Activated CD4-positive, alpha-beta T cell treated with anti-CD3 and anti-CD28 coated beads for 36 hours (primary cell): Measurements from ENCODE around the gene CLDN7. TPM values are rescaled to one million over a fixed set of nuclear protein-coding genes. Genes with fewer than 3 reads are reported as not detected.

Experiments
- ATAC-seq: fragments of 200-7000 bp; cut with Tn5 transposase; one replicate; pipeline ENCODE4 v1.10.0; 2021; ENCODE audit warnings: mild to moderate bottlenecking, moderate library complexity
- CTCF ChIA-PET: fragments of 350-600 bp; sonication (Branson Sonifier 250); formaldehyde crosslinking; loops from one replicate; lab custom pipeline; 2021; ENCODE audit warnings: antibody characterized with exemption; lab: Charles Lee
- POLR2A ChIA-PET: fragments of 350-600 bp; sonication (Branson Sonifier 250); formaldehyde crosslinking; loops from one replicate; lab custom pipeline; 2021; ENCODE audit warnings: antibody characterized with exemption, inconsistent platforms; lab: Charles Lee
- DNase-seq: peaks from one replicate; pipeline ENCODE4 v3.0.0-alpha.2; 2020
- H3K27ac Mint-ChIP-seq: one replicate; pipeline ENCODE4 v1.8.0; 2021; ENCODE audit warnings: mixed read lengths
- H3K27me3 Mint-ChIP-seq: one replicate; pipeline ENCODE4 v1.8.0; 2021; ENCODE audit warnings: mixed read lengths
- H3K36me3 Mint-ChIP-seq: one replicate; pipeline ENCODE4 v1.8.0; 2021; ENCODE audit warnings: low read depth, mixed read lengths
- H3K4me1 Mint-ChIP-seq: one replicate; pipeline ENCODE4 v1.8.0; 2021; ENCODE audit warnings: mixed read lengths
- H3K4me3 Mint-ChIP-seq: one replicate; pipeline ENCODE4 v1.8.0; 2021; ENCODE audit warnings: mild to moderate bottlenecking, moderate library complexity, mixed read lengths
- H3K9me3 Mint-ChIP-seq: one replicate; pipeline ENCODE4 v1.8.0; 2021; ENCODE audit warnings: low read depth, mixed read lengths
- intact Hi-C, 2 experiments: fragments of 100-400 bp; cut with DNase I in 1 of 2; cut with micrococcal nuclease in 1 of 2; formaldehyde crosslinking; loops; one replicate each; pipeline versions ENCODE4 v1.14.2 to v1.15.1; 2022 to 2024; cut with DNase I, micrococcal nuclease
- total RNA-seq, 2 experiments: library from RNA; stranded (reverse); gene quantifications; one replicate each; pipeline ENCODE4 v1.2.3, GENCODE V29; 2021

CLDN7 gene
- total RNA-seq, 2 experiments from 2014 or later = 0.53 to 0.72 TPM

DNA sequence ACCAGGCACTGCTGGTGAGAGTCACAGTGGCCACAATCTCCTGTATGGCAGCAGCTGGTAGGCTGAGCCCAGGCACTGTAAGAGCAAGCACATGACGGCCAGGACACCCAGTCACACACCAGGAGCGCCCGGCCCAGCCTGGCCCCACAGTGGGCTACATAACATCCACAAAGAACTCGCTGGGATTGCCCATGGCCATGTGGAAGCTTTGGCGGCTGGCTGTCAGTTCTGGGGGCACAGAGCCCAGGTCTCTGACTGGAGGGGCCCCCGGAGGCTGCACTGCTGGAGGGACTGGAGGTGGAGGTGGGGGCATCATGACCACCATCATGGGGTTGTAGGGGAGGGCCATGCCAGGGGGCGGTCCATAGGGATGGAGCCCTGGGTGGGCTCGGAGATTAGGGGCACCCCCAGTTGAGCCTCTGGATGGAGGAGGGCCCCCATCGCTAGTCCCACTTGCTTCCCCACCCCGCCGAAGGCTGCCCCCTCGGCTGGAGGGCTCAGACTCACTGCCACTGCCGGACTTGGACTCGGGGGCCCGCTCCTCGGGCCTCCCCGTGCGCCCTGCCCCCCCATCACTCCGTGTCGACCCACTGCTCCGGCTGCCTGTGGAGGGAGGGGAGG, 36.5 kb downstream of the CLDN7 start:
- DNase-seq (no peak), ATAC-seq (no peak)
- peaks cover 41% of the 10 kb centered on the region for H3K36me3 Mint-ChIP-seq
- no peak overlapping the region for H3K27ac Mint-ChIP-seq
- ChIA-PET CTCF (no interaction called here), POLR2A (no interaction called here)
- intact Hi-C loops = no loop called here
- H3K9me3 Mint-ChIP-seq = no peaks in the 10 kb centered on the region
- peaks cover 8% of the 10 kb centered on the region for H3K4me1 Mint-ChIP-seq
- H3K4me3 Mint-ChIP-seq = no peak overlapping the region
- no peaks in the 10 kb centered on the region for H3K27me3 Mint-ChIP-seq

- intact Hi-C loops = no loop called here
- H3K4me1 Mint-ChIP-seq = peaks cover 14% of the 10 kb centered on the region
- DNase-seq = no peak
- peaks cover 42% of the 10 kb centered on the region for H3K36me3 Mint-ChIP-seq
- ChIA-PET CTCF (interaction anchor here (0.6 kb wide), 1 partner anchor 10 kb away, joined by 3 read pairs; no protein-coding TSS in a partner anchor), POLR2A (no interaction called here)
- no peak overlapping the region for H3K27ac Mint-ChIP-seq
- no peaks in the 10 kb centered on the region for H3K27me3 Mint-ChIP-seq
- H3K4me3 Mint-ChIP-seq = no peak overlapping the region
- no peak for ATAC-seq
- H3K9me3 Mint-ChIP-seq = no peaks in the 10 kb centered on the region
Measured at GRCh38 chr17:7224661-7225111, 37.6 kb downstream of the CLDN7 start.

- ChIA-PET POLR2A (no interaction called here), CTCF (interaction anchor here (0.6 kb wide), 1 partner anchor 10 kb away, joined by 3 read pairs; no protein-coding TSS in a partner anchor)
- H3K4me3 Mint-ChIP-seq = no peak overlapping the region
- no peaks in the 10 kb centered on the region for H3K9me3 Mint-ChIP-seq
- peaks cover 37% of the 10 kb centered on the region for H3K36me3 Mint-ChIP-seq
- no peak for ATAC-seq
- H3K27me3 Mint-ChIP-seq = no peaks in the 10 kb centered on the region
- no peak overlapping the region for H3K27ac Mint-ChIP-seq
- intact Hi-C loops = no loop called here
- DNase-seq = no peak
- H3K4me1 Mint-ChIP-seq = peaks cover 18% of the 10 kb centered on the region
Measured at GRCh38 chr17:7224110-7224509, 38.2 kb downstream of the CLDN7 start.

GRCh38 chr17:7223375-7223774, 38.9 kb downstream of the CLDN7 start:
- no peaks in the 10 kb centered on the region for H3K27me3 Mint-ChIP-seq
- ChIA-PET POLR2A (no interaction called here), CTCF (interaction anchor here (0.5 kb wide), 1 partner anchor 28 kb away, joined by 3 read pairs; no protein-coding TSS in a partner anchor)
- intact Hi-C loops = no loop called here
- H3K27ac Mint-ChIP-seq = no peak overlapping the region
- H3K4me3 Mint-ChIP-seq = no peak overlapping the region
- H3K36me3 Mint-ChIP-seq = peaks cover 32% of the 10 kb centered on the region
- ATAC-seq (no peak), DNase-seq (no peak)
- no peaks in the 10 kb centered on the region for H3K9me3 Mint-ChIP-seq
- peaks cover 25% of the 10 kb centered on the region for H3K4me1 Mint-ChIP-seq

DNA sequence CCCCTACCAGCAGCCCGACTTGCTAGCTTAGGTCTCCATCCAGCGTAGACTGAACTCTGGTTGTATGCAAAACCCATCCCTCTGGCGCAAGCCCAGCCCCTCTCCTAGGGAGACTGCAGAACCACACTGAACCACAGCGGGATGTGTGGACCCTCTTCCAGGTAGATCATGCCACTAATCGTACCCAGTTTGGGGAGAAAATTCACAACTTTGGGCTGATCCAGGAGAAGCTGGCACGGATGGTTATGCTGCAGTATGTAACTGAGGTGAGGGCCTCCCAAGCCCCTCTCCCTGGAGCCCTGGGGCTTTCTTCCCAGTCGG, 39.3 kb downstream of the CLDN7 start:
- Mint-ChIP-seq H3K9me3 (no peaks in the 10 kb centered on the region), H3K36me3 (peaks cover 28% of the 10 kb centered on the region), H3K27ac (no peak overlapping the region), H3K27me3 (no peaks in the 10 kb centered on the region), H3K4me1 (peaks cover 26% of the 10 kb centered on the region), H3K4me3 (no peak overlapping the region)
- ATAC-seq = no peak
- intact Hi-C loops = no loop called here
- POLR2A ChIA-PET = no interaction called here
- CTCF ChIA-PET = interaction anchor here (3.6 kb wide), 1 partner anchor 11 kb away, joined by 25 read pairs; the partner anchor contains the start of gene DVL2
- no peak for DNase-seq

GRCh38 chr17:7222093-7222971, 39.9 kb downstream of the CLDN7 start:
- intact Hi-C loops = no loop called here
- H3K4me3 Mint-ChIP-seq = no peak overlapping the region
- H3K27ac Mint-ChIP-seq = no peak overlapping the region
- ChIA-PET POLR2A (interaction anchor here (0.6 kb wide), 1 partner anchor 1761 kb away, joined by 5 read pairs; no protein-coding TSS in a partner anchor), CTCF (interaction anchor here (0.6 to 3.6 kb wide), 5 partner anchors 12 to 1688 kb away, joined by 3 to 25 read pairs (median 4); partner anchors contain the start of gene DVL2)
- no peaks in the 10 kb centered on the region for H3K27me3 Mint-ChIP-seq
- DNase-seq (no peak), ATAC-seq (no peak)
- peaks cover 29% of the 10 kb centered on the region for H3K4me1 Mint-ChIP-seq
- peaks cover 27% of the 10 kb centered on the region for H3K36me3 Mint-ChIP-seq
- H3K9me3 Mint-ChIP-seq = no peaks in the 10 kb centered on the region

DNA sequence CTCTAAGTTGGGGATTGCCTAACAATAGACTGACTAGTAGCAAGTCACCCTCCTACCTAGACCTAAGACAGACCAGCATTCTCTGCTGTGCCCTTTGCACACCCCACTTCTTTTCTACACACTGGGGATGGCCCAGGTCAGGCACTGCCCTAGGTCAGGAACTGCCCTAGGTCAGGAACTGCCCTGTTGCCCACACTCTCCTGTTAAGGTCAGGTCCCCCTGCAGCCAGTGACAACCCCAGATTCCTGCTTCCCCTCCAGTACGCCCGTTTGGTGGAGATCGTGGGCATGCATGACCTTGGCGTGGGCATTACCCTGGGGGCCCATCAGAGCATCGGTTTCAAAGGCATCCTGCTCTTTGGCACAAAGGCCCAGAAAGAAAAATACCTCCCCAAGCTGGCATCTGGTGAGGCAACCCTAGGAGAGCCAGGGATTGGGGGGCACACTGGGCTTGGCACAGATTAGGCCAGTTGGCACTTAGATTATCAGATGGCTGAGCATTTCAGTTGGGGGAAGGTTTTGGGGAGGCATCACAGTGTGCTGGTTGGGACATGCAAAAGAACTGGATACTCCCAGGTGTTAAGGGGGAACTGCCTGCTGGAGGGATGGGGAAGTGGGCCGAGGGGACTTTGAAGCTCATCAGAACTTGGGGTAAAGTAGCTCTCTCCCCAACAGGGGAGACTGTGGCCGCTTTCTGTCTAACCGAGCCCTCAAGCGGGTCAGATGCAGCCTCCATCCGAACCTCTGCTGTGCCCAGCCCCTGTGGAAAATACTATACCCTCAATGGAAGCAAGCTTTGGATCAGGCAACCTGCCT, 40.8 kb downstream of the CLDN7 start:
- no peak for ATAC-seq
- Mint-ChIP-seq H3K27me3 (no peaks in the 10 kb centered on the region), H3K27ac (no peak overlapping the region), H3K4me3 (peak overlapping the region; percentile 89), H3K9me3 (no peaks in the 10 kb centered on the region), H3K36me3 (peaks cover 27% of the 10 kb centered on the region), H3K4me1 (peaks cover 33% of the 10 kb centered on the region)
- CTCF ChIA-PET = interaction anchor here (0.6 to 3.6 kb wide), 13 partner anchors 9 to 1689 kb away, joined by 3 to 25 read pairs (median 4); partner anchors contain the start of genes DVL2 and GABARAP
- POLR2A ChIA-PET = interaction anchor here (0.6 to 0.9 kb wide), 3 partner anchors 13 to 63 kb away, joined by 3 to 4 read pairs (median 3); partner anchors contain the start of gene DVL2
- no peak for DNase-seq
- intact Hi-C loops = loop anchor here in 1 of 2 experiments (1.0 kb wide), 1 partner anchor 75 kb away; no protein-coding TSS in a partner anchor

GRCh38 chr17:7220593-7221277, 41.5 kb downstream of the CLDN7 start:
- intact Hi-C loops = loop anchor here in 1 of 2 experiments (1.0 kb wide), 1 partner anchor 76 kb away; no protein-coding TSS in a partner anchor
- Mint-ChIP-seq H3K4me1 (peaks cover 41% of the 10 kb centered on the region), H3K27me3 (no peaks in the 10 kb centered on the region), H3K4me3 (peak overlapping the region; percentile 89), H3K9me3 (no peaks in the 10 kb centered on the region), H3K36me3 (peaks cover 24% of the 10 kb centered on the region), H3K27ac (peak overlapping the region; percentile 90)
- ChIA-PET POLR2A (interaction anchor here (0.6 to 1.6 kb wide), 5 partner anchors 13 to 175 kb away, joined by 3 to 6 read pairs (median 3); partner anchors contain the start of gene DVL2), CTCF (interaction anchor here (0.7 to 3.6 kb wide), 16 partner anchors 10 to 175 kb away, joined by 3 to 25 read pairs (median 4); partner anchors contain the start of genes CTDNEP1, DVL2 and GABARAP)
- ATAC-seq = peak; percentile 62
- peak; percentile 84 for DNase-seq

- Mint-ChIP-seq H3K4me3 (peak within 1 kb of the TSS; percentile 89), H3K9me3 (no peaks in the 10 kb centered on the region), H3K27ac (peak within 1 kb of the TSS; percentile 96), H3K4me1 (peaks cover 47% of the 10 kb centered on the region), H3K36me3 (peaks cover 24% of the 10 kb centered on the region), H3K27me3 (no peaks in the 10 kb centered on the region)
- ChIA-PET CTCF (interaction anchor here (0.7 to 3.6 kb wide), 16 partner anchors 10 to 174 kb away, joined by 3 to 25 read pairs (median 4); partner anchors contain the start of genes CTDNEP1, DVL2 and GABARAP), POLR2A (interaction anchor here (0.6 to 1.6 kb wide), 6 partner anchors 14 to 186 kb away, joined by 3 to 7 read pairs (median 4); partner anchors contain the start of gene DVL2)
- ATAC-seq (peak; percentile 73), DNase-seq (peak; percentile 94)
- intact Hi-C loops = loop anchor here (1.0 to 10.0 kb wide), 4 partner anchors 14 to 575 kb away; partner anchors contain the start of genes DVL2 (in 2 of the 2), ELP5 (in 1 of the 2), GABARAP (in 1 of the 2) and KIAA0753 (in 1 of the 2)
Measured at GRCh38 chr17:7219812-7220592, 42.3 kb downstream of the CLDN7 start, which contains the start of the genes ACADVL and DLG4. Gene ACADVL, plus strand, starts transcription at chr17:7219938. Its CDS starts 47 bp downstream, at chr17:7219985. Gene DLG4, minus strand, starts transcription at chr17:7219836.
